Measurements from ENCODE around the gene ZNF385C. TPM values are rescaled to one million over a fixed set of nuclear protein-coding genes. Genes with fewer than 3 reads are reported as not detected.

The ZNF385C gene
- polyA plus RNA-seq, 4 donors = 5.6 to 7.4 (median 6.4) TPM

DNA sequence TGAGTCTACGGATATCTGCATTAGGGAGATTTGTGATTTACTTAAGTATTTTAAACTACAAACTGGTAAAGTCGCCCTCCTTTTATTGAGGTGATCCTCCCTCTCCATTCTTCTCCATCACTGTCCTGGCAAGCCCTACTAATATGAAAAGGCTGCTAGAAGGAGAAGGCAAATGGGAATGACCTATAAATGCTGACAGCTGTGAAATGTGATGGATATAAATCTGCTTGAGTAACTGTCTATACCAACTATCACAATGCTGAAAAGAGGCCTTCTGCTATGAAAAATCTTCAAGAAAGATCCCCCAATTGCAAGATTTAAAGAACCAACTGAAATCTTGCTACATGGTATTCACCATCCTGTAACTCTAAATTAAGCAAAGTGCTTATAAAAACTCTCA is 96.5 kb downstream of the ZNF385C start:
- no peak for DNase-seq (ENCODE audit: low read depth in 4 of 4, low spot score in 3 of 4)

DNA sequence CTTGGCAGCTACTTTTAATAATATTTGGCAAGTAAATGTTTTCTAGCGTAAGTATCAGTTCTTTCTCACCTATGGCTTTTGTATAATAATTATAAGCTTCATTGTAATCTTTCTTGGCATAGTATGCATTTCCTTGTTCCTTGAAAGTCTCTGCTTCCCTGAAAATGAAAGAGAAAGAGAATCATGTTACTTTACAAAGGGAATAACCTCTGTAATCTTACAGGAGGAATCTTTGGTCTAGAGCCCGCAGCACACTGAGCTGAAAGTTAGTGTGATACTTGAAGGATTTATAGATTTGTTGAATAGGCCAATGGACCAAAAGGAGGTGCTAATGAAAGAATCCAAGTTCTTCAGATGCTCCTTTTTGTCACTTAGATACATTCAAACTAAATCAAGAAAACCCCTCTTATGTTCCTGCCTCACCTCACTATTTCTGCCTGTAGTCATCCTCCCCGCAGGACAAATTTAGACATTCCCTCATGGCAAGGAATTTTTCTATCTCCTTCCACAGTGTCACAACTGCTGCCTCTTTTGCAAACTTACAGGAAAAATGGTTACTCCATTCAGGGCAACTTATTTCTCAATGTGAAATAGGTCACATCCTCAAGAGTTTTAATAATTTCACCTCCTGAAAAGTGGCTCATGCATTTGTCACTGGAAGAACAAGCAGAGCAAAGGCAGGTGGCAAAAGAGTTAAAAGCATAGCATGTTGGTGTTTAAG is 97.7 kb downstream of the ZNF385C start:
- DNase-seq (ENCODE audit: low read depth in 4 of 4, low spot score in 3 of 4) = no peak

DNA sequence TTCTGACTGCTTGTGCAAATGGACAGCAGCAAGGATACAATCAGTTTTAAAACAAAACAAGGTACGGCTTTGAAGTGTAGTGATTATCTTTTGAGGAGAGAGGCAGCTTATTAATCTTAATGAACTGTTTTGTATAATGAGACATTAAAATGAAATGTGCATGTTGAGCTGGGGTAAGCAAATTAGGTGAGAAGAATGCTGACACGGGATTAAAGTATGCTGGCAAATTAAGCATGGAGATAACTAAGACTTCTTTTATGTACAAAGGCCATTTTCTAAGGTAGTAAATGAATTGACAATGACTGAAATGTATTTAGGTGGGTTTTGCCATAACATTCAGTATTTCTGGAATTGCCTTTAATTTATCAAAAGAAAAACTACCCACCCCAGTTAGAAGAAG is 99.8 kb downstream of the ZNF385C start:
- no peak for DNase-seq (ENCODE audit: low read depth in 4 of 4, low spot score in 3 of 4)

DNA sequence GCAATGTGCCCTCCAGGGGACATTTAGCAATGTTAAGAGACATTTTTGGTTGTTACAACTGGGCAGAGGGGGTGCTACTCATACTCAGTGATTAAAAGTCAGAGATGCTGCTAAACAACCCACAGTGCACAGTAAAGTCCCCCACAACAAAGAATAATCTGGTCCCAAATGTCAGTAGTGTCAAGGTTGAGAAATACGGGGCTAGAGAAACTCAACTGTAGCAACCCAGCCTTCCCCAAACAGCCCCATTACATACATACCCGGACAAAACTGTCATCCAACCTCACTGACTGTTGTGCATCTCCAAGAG is 101.5 kb downstream of the ZNF385C start:
- DNase-seq (ENCODE audit: low read depth in 4 of 4, low spot score in 3 of 4) = no peak

DNA sequence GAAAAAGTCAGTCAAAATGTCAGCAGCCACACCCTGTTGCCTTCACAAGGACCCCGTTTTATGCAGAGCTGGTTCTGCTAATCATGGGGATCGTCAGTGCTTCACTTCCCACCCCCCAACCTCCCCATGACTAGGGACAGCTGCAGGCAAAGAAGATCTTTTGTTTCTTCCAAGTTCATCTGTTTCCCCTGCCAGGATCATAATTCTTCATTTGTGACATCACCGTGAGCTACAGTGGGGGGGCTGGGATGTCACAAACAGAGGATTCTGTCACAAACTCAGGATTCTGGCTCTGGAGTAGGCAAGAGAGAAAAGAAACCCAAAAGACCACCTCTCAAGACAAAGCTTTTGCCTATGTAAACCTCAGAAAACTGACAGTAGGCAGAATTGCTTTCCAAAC is 105.7 kb downstream of the ZNF385C start:
- no peak for DNase-seq (ENCODE audit: low read depth in 4 of 4, low spot score in 3 of 4)

DNA sequence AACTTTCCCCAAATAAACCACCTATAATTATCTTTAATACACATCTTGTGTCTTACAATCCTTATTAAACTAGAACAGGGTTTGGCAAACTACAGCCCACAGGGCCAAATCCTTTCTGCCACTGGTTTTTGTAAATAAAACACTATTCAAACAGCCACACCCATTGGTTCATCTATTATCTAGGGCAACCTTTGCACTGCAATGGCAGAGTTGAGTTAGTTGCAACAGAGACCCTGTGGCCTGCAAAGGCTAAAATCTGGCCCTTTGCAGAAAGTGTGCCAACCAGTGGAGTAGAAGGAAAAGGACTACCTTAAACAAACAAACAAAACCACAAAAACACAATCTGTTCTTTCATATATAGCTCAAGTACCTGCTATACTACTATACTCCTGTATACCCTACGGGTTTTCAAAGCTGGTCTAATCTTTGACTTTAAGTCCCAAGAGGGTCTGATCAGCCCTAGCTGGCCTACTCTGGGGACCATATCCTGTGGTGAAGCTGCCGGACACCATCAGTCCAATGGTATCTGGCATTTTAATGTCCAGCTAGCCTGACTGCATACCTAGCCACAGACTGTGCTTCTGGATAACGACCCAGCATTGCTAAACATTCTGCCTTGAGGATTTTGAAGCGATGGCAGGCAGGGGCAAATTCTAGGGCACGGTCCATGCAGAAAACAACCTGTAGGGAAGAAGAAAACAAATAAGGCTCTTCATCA is 108.4 kb downstream of the ZNF385C start:
- DNase-seq (ENCODE audit: low read depth in 4 of 4, low spot score in 3 of 4) = no peak

DNA sequence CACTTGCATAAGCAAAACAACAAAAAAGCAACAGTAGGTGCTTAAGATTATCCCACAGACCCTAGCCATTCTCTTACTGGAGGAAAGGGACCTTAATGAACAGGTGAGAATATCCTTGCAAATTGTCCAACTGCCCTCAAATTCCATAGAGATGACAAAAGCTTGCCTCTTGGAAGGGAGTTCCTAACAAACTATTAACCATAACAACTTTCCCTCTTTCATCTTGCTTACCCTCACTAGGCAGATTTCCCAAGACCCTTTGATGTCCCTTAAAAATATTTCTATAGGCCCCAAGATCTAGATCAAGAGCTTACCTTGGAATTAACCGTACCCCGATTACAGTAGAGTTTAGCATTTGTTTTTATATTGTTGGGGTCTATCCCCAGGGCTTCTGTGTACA is 109.9 kb downstream of the ZNF385C start:
- no peak for DNase-seq (ENCODE audit: low read depth in 4 of 4, low spot score in 3 of 4)

DNA sequence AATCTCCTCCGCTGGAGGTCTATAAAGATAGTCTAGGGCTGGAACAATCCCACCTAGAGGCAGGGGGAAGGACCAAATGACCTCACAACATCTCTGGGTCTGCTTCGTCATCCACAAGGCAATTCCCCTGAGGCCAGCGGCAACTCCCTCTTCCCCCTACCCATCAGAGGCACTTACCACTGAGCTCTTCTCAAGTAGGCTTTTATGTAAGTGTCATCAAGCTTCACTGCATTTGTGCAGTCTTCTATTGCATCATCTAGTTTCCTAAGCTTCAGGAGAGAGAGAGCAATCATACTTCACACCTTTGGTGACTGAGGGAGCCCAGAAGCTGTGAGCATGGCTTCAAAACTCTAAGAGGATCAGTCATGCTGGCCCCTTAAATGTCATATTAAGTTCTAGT is 110.6 kb downstream of the ZNF385C start:
- DNase-seq (ENCODE audit: low read depth in 4 of 4, low spot score in 3 of 4) = no peak

DNA sequence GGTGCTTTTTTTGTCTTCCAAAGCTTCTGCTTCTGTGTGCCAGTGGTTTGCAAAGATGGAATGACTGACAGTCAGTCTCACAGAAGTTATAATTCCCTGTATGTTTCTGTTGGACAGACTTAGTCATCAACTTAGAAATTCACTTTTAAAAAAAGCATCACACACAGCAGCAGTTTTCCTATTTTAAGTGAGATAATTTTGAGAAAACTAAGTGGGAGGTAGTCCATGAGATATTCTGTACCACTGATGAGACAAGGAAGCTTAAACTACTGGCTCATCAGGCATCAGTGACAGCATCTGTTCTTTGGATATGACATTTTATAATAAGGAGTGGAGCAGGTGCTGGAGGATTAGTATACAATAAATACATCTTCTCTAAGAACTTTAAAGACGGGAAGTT is 111.6 kb downstream of the ZNF385C start:
- no peak for DNase-seq (ENCODE audit: low read depth in 4 of 4, low spot score in 3 of 4)

DNA sequence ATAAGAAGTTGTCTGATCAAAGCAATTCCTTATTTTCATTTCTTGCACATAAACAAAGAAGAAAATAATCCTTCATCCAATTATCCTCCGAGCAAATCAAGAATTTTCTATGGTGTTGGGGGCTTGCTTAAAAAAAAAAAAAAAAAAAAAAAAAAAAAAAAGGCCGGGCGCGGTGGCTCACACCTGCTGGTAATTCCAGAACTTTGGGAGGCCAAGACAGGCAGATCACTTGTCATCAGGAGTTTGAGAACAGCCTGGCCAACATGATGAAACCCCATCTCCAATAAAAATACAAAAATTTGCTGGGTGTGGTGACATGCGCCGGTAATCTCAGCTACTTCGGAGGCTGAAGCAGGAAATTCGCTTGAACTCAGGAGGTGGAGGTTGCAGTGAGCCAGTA is 112.4 kb downstream of the ZNF385C start:
- no peak for DNase-seq (ENCODE audit: low read depth in 4 of 4, low spot score in 3 of 4)

DNA sequence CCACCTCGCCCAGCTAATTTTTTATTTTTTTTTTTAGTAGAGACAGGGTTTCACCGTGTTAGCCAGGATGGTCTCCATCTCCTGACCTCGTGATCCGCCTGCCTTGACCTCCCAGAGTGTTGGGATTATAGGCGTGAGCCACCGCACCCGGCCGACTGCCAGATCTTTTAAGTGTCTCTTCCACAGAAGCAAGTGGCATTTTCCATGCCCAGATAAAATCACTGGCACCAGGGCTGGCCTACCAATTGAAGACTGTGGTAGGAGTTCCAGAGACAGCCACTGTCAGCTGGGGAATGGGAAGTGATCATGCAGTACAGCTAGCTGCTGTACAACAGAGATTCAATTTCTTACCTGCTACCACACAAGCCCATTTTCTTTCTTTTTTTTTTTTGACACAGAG is 113.8 kb downstream of the ZNF385C start:
- no peak for DNase-seq (ENCODE audit: low read depth in 4 of 4, low spot score in 3 of 4)

DNA sequence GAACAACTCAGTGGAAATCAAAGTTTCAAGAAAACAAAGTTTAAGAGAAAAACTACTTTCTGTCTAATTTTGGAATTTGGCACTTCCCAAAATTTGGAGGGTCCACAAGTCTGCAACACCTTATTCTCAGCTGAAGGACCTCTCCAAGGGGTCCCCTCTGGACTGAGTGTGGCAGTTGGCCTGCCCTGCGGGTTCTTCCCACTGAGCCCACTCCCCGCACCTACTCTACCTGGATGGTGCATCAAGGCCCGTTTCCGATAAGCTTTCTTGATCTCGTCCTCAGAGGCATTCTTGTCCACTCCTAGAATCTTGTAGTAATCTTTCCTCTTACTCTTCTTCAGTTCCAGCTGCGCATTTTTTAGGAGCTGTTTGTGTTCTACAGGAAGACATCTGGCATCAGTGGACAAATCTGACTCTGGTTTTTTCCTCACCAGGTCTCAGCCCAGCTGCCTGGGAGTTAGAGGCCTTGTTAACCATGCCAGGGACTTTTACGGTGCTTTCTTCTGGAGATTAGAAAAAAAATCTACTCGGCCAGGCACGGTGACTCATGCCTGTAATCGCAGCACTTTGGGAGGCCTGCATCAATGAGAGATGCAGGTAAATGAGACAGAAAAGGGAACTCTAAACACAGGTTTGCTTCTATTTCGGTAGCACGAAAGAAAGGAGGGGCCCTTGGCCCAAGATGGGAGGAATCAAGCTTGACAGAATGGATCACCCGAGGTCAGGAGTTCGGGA is 116.1 kb downstream of the ZNF385C start:
- no peak for DNase-seq (ENCODE audit: low read depth in 4 of 4, low spot score in 3 of 4)

DNA sequence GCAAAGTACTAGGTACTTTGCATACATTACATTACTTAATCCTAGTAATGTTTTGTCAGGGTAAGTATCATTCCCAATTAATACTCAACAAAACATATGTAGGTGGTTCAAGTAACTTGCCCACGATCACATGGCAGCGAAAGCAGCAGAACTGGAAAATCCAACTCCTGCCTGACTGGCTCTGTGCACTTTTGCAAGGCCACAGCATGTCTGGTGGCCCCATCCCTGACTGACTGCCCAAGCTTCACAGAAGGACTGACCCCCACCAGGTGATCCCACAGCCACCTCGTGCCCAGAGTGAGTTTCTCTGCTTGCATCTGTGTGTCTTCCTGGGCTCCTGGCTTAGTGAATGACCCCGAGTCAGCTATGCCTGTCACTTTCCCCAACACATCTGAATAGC is 120.3 kb downstream of the ZNF385C start:
- no peak for DNase-seq (ENCODE audit: low read depth in 4 of 4, low spot score in 3 of 4)

DNA sequence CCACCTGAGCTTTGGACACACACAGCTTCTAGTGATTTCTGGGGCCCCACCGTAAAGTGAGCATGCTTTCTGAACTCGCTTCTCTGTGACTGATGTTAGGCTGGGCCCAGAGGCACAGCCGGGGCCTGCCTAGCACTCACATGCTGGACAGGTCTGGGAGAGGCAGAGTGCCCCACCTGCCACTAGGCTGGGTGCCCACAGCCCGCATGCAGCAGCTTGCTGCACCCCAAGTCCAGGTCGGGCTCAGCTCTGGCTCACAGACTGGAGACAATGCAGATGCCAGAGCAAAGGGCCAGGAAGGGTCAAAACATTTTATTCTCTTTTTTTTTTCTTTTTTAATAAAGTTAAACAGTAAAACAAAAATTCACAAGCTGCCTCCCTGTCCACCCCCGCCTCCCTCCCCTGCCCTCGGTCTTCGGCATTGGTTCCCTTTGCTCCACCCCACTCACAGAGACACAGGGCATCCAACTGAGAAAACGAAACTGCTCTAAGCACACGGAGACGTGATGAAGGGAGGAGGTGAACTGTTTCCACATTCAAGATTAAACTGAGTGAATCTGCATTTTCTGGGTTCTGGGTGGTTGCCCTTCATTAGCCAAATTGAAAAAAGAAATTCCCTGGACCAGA is 122.0 kb downstream of the ZNF385C start:
- DNase-seq (ENCODE audit: low read depth in 4 of 4, low spot score in 3 of 4) = no peak

Other genes starting within 250 kb of the ZNF385C start
- 1 to 10 TPM; 7.2 to 9.5 (median 8.7) TPM for gene KLHL11, start 233.1 kb downstream of the ZNF385C start, polyA plus RNA-seq (ENCODE audit: insufficient read length in 4 of 4)
- 10 to 100 TPM; 81.0 to 91.3 (median 91.1) TPM for gene ACLY, start 179.5 kb downstream of the ZNF385C start, polyA plus RNA-seq (ENCODE audit: insufficient read length in 4 of 4)
- gene ODAD4, start 167.9 kb downstream of the ZNF385C start, polyA plus RNA-seq (ENCODE audit: insufficient read length in 4 of 4) = 1 to 10 TPM; 5.7 to 7.2 (median 6.3) TPM
- 10 to 100 TPM; 63.0 to 80.3 (median 68.1) TPM for gene CNP, start 131.7 kb downstream of the ZNF385C start, polyA plus RNA-seq (ENCODE audit: insufficient read length in 4 of 4)
- 100 to 1,000 TPM; 134 to 148 (median 138) TPM for gene DNAJC7, start 81.0 kb downstream of the ZNF385C start, polyA plus RNA-seq (ENCODE audit: insufficient read length in 4 of 4)
- 10 to 100 TPM; 51.2 to 63.5 (median 53.3) TPM for gene NKIRAS2, start 78.4 kb downstream of the ZNF385C start, polyA plus RNA-seq (ENCODE audit: insufficient read length in 4 of 4)
- gene C17orf113, start 47.9 kb downstream of the ZNF385C start, polyA plus RNA-seq (ENCODE audit: insufficient read length in 4 of 4) = 1 to 10 TPM; 3.7 to 4.1 (median 3.9) TPM
- gene DHX58, start 14.2 kb upstream of the ZNF385C start, polyA plus RNA-seq (ENCODE audit: insufficient read length in 4 of 4) = 1 to 10 TPM; 7.1 to 9.5 (median 8.8) TPM
- gene KAT2A, start 22.9 kb upstream of the ZNF385C start, polyA plus RNA-seq (ENCODE audit: insufficient read length in 4 of 4) = 10 to 100 TPM; 55.7 to 68.5 (median 57.1) TPM
- gene HSPB9, start 24.3 kb upstream of the ZNF385C start, polyA plus RNA-seq (ENCODE audit: insufficient read length in 4 of 4) = under 1 TPM; 0.14 to 0.31 (median 0.21) TPM
- gene RAB5C, start 56.5 kb upstream of the ZNF385C start, polyA plus RNA-seq (ENCODE audit: insufficient read length in 4 of 4) = 100 to 1,000 TPM; 131 to 164 (median 140) TPM
- under 1 TPM in 1 of 4 donors, not detected in 3; 0.09 TPM for gene KCNH4, start 82.7 kb upstream of the ZNF385C start, polyA plus RNA-seq (ENCODE audit: insufficient read length in 4 of 4)
- gene HCRT, start 87.0 kb upstream of the ZNF385C start, polyA plus RNA-seq (ENCODE audit: insufficient read length in 4 of 4) = not detected
- 10 to 100 TPM; 11.5 to 23.7 (median 16.8) TPM for gene GHDC, start 96.0 kb upstream of the ZNF385C start, polyA plus RNA-seq (ENCODE audit: insufficient read length in 4 of 4)
- gene STAT5B, start 177.9 kb upstream of the ZNF385C start, polyA plus RNA-seq (ENCODE audit: insufficient read length in 4 of 4) = 10 to 100 TPM; 40.3 to 46.7 (median 42.0) TPM
- gene STAT5A, start 190.0 kb upstream of the ZNF385C start, polyA plus RNA-seq (ENCODE audit: insufficient read length in 4 of 4) = 1 to 10 TPM; 5.7 to 6.8 (median 6.4) TPM

Measured in right renal pelvis (tissue), 4 donors.